Neural crest cell (in vitro differentiated cells): Measurements from ENCODE around the gene KCTD10. TPM values are rescaled to one million over a fixed set of nuclear protein-coding genes. Genes with fewer than 3 reads are reported as not detected.

ENCODE experiments used
- DNase-seq: peaks from one replicate; pipeline ENCODE4 v3.0.0; 2021; ENCODE audit warnings: low read depth, mixed read lengths, low spot score
- H3K27ac Mint-ChIP-seq: one replicate; pipeline ENCODE4 v1.8.0; 2021; ENCODE audit warnings: mild to moderate bottlenecking, mixed read lengths; ENCODE audit not compliant: unreplicated experiment
- H3K27me3 Mint-ChIP-seq: 2 replicates; pipeline ENCODE4 v1.8.0; 2021; ENCODE audit warnings: low read depth, mild to moderate bottlenecking, mixed read lengths
- H3K36me3 Mint-ChIP-seq: 2 replicates; pipeline ENCODE4 v1.8.0; 2021; ENCODE audit warnings: low read depth, mild to moderate bottlenecking, mixed read lengths
- H3K4me1 Mint-ChIP-seq: 2 replicates; pipeline ENCODE4 v1.8.0; 2021; ENCODE audit warnings: mixed read lengths
- H3K4me3 Mint-ChIP-seq: one replicate; pipeline ENCODE4 v1.8.0; 2021; ENCODE audit warnings: mild to moderate bottlenecking, mixed read lengths
- H3K9me3 Mint-ChIP-seq: 2 replicates; pipeline ENCODE4 v1.8.0; 2021; ENCODE audit warnings: mixed read lengths
- total RNA-seq: library from RNA; stranded (reverse); gene quantifications from 2 replicates; pipeline ENCODE4 v1.2.1, GENCODE V29; 2021
- TF ChIP-seq, protein P1 (sequence below): fragments of 200-600 bp; sonication (generic); conservative IDR thresholded peaks from 2 replicates; pipeline ENCODE4 v1.5.0; 2021; ENCODE audit warnings: antibody characterized with exemption, mild to moderate bottlenecking

Gene KCTD10
- total RNA-seq, 1 donor from 2014 or later: 66.4 TPM

DNA sequence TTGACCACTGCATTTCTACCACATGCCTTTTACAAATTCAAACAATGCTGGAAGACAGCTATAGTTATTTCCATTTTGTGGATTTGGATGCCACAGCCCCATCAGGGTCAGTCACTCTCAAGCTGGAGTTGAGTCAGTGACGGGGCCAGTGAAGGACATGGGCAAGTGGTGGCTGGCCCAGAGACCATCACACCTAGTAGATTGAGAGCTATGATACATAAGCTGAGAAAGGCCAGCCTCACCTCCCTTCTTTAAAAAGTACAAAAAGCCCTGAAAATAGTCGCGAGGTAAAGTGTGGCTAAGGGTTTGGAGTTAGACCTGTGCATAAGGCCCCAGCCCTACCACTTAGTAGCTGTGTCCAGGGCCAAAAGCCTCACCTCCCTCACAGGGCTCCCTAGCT, 4.1 kb downstream of the KCTD10 start:
- H3K27ac Mint-ChIP-seq: no peak overlapping the region

GRCh38 chr12:109469517-109469916, 7.6 kb downstream of the KCTD10 start:
- TF ChIP-seq, protein P1, sequence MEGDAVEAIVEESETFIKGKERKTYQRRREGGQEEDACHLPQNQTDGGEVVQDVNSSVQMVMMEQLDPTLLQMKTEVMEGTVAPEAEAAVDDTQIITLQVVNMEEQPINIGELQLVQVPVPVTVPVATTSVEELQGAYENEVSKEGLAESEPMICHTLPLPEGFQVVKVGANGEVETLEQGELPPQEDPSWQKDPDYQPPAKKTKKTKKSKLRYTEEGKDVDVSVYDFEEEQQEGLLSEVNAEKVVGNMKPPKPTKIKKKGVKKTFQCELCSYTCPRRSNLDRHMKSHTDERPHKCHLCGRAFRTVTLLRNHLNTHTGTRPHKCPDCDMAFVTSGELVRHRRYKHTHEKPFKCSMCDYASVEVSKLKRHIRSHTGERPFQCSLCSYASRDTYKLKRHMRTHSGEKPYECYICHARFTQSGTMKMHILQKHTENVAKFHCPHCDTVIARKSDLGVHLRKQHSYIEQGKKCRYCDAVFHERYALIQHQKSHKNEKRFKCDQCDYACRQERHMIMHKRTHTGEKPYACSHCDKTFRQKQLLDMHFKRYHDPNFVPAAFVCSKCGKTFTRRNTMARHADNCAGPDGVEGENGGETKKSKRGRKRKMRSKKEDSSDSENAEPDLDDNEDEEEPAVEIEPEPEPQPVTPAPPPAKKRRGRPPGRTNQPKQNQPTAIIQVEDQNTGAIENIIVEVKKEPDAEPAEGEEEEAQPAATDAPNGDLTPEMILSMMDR: no peak
- peaks cover 32% of the 10 kb centered on the region for H3K4me1 Mint-ChIP-seq
- H3K4me3 Mint-ChIP-seq: no peak overlapping the region
- H3K27me3 Mint-ChIP-seq: no peaks in the 10 kb centered on the region
- no peak for DNase-seq
- H3K9me3 Mint-ChIP-seq: no peaks in the 10 kb centered on the region
- no peak overlapping the region for H3K27ac Mint-ChIP-seq
- peaks cover 9% of the 10 kb centered on the region for H3K36me3 Mint-ChIP-seq

More for the DNA sequence above, 4.1 kb downstream of the KCTD10 start:
- Mint-ChIP-seq H3K36me3 (peaks cover 5% of the 10 kb centered on the region), H3K27me3 (no peaks in the 10 kb centered on the region), H3K4me3 (peak overlapping the region; percentile 31), H3K9me3 (no peaks in the 10 kb centered on the region), H3K4me1 (peaks cover 33% of the 10 kb centered on the region)
- TF ChIP-seq, protein P1: no peak
- DNase-seq: no peak

- no peaks in the 10 kb centered on the region for H3K9me3 Mint-ChIP-seq
- DNase-seq: no peak
- H3K27ac Mint-ChIP-seq: no peak overlapping the region
- H3K27me3 Mint-ChIP-seq: no peaks in the 10 kb centered on the region
- H3K4me1 Mint-ChIP-seq: peaks cover 43% of the 10 kb centered on the region
- TF ChIP-seq, protein P1: no peak
- no peak overlapping the region for H3K4me3 Mint-ChIP-seq
- H3K36me3 Mint-ChIP-seq: peaks cover 9% of the 10 kb centered on the region
These were observed 9.0 kb downstream of the KCTD10 start for GRCh38 chr12:109467978-109468676.

DNA sequence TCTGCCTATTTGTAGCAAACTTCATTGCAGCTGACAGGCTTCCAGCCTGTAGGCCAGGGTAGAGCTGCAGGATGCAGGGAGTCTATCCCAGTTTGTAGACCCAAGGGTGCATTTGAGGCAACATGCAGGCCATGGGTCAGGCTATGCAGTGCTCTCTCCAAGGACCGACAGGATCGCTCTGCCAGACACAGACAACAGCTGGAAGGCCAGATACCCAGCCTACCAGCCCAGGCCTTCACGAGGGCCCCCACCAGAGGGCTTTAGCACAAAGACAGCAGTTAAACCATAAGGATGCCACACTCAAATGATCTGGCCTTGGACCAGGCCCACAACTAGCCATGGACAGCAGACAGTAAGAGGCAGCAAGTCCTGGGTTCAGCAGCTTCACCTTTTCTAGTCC, 10.3 kb downstream of the KCTD10 start:
- Mint-ChIP-seq H3K9me3 (no peaks in the 10 kb centered on the region), H3K4me3 (no peak overlapping the region), H3K27me3 (no peaks in the 10 kb centered on the region), H3K36me3 (peaks cover 9% of the 10 kb centered on the region), H3K27ac (no peak overlapping the region), H3K4me1 (peaks cover 56% of the 10 kb centered on the region)
- TF ChIP-seq, protein P1: no peak
- DNase-seq: no peak

GRCh38 chr12:109466305-109466704, 10.8 kb downstream of the KCTD10 start:
- Mint-ChIP-seq H3K27me3 (no peaks in the 10 kb centered on the region), H3K27ac (no peak overlapping the region), H3K9me3 (no peaks in the 10 kb centered on the region), H3K4me3 (no peak overlapping the region), H3K4me1 (peaks cover 61% of the 10 kb centered on the region), H3K36me3 (peaks cover 9% of the 10 kb centered on the region)
- TF ChIP-seq, protein P1: no peak
- DNase-seq: no peak
